ENCODE measurements around the gene SP110.

GRCh38 chr2:230230496-230231200, 10.9 kb upstream of the SP110 start:
- TF ChIP-seq GATA2 (IDR thresholded peaks at IDR 0.05; ENCODE audit: low read depth, low read length) (no peak), GATA3 (IDR thresholded peaks at IDR 0.05; ENCODE audit: low read depth, low read length) (no peak)
